ENCODE data around the gene BMX.

BMX gene

DNA sequence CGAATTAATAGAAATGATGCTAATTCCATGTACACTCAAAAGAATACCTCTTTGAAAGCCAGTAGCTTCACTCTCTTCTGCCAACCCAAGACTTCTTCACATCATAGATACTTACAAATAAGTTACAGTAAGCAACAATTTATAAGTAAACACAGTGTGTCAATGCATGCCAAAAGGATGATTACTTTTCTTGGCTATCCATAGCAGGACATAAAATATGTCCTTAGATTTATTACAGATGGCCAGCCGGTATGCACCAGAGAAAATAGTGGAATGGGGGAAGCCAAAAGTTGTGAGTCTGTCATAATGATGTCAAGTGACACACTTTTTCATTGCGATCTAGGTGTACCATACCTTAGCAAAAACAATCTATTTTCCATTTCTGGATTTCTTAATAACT is 631 bp upstream of the BMX start:
- POLR2A ChIA-PET, result no interaction called here
- no peak for TF ChIP-seq NFRKB (IDR thresholded peaks at IDR 0.05)
- no peak for TF ChIP-seq ARNT (IDR thresholded peaks at IDR 0.05)
- no peak for TF ChIP-seq TARDBP (IDR thresholded peaks at IDR 0.05)
- no peak for TF ChIP-seq FOXA1 (IDR thresholded peaks at IDR 0.05)
- TF ChIP-seq FOXM1 (IDR thresholded peaks at IDR 0.05; ENCODE audit: borderline replicate concordance), result no peak
- TF ChIP-seq, protein P1, sequence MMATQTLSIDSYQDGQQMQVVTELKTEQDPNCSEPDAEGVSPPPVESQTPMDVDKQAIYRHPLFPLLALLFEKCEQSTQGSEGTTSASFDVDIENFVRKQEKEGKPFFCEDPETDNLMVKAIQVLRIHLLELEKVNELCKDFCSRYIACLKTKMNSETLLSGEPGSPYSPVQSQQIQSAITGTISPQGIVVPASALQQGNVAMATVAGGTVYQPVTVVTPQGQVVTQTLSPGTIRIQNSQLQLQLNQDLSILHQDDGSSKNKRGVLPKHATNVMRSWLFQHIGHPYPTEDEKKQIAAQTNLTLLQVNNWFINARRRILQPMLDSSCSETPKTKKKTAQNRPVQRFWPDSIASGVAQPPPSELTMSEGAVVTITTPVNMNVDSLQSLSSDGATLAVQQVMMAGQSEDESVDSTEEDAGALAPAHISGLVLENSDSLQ (IDR thresholded peaks at IDR 0.05), result no peak
- TF ChIP-seq LEF1 (IDR thresholded peaks at IDR 0.05; ENCODE audit: borderline replicate concordance), result no peak
- TF ChIP-seq SUZ12 (IDR thresholded peaks at IDR 0.05), result no peak
- TF ChIP-seq CTBP1 (IDR thresholded peaks at IDR 0.05; ENCODE audit: borderline replicate concordance), result no peak
- TF ChIP-seq HDGF (IDR thresholded peaks at IDR 0.05; ENCODE audit: borderline replicate concordance), result no peak
- TF ChIP-seq SP1 (IDR thresholded peaks at IDR 0.05), result no peak
- no peak for TF ChIP-seq ZNF384 (IDR thresholded peaks at IDR 0.05)
- TF ChIP-seq ELF4 (IDR thresholded peaks at IDR 0.05), result no peak
- no peak for TF ChIP-seq FOXK2 (IDR thresholded peaks at IDR 0.05)
- TF ChIP-seq BHLHE40 (IDR thresholded peaks at IDR 0.05; ENCODE audit: borderline replicate concordance), result no peak
- TF ChIP-seq L3MBTL2 (conservative IDR thresholded peaks at IDR 0.05), result no peak
- CTCF ChIA-PET, result no interaction called here
- DNase-seq (ENCODE audit: extremely low spot score), result no peak

DNA sequence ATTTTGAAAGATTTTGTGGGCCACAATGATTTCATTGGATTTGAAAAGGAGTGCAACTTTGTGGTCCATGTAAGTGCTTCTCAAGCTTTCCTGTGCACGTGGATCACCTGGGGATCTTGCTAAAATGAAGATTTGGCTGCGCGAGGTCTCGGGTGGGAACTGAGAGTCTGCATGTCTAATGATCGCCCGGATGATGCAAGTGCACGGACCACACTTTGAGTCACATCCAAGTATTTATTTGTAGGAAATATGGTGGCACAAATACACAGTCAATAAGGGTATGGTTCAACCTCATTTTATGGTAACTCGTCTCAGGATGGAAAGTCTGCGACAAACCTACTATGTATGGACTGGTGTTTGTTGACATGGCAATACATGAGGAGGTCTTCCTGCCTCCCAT is 899 bp downstream of the BMX start:
- TF ChIP-seq ELF4 (IDR thresholded peaks at IDR 0.05) (no peak), CTBP1 (IDR thresholded peaks at IDR 0.05; ENCODE audit: borderline replicate concordance) (no peak), LEF1 (IDR thresholded peaks at IDR 0.05; ENCODE audit: borderline replicate concordance) (no peak), HDGF (IDR thresholded peaks at IDR 0.05; ENCODE audit: borderline replicate concordance) (no peak), L3MBTL2 (conservative IDR thresholded peaks at IDR 0.05) (no peak), TARDBP (IDR thresholded peaks at IDR 0.05) (no peak), FOXA1 (IDR thresholded peaks at IDR 0.05) (no peak), ZNF384 (IDR thresholded peaks at IDR 0.05) (no peak)
- ChIA-PET POLR2A (no interaction called here), CTCF (no interaction called here)
- DNase-seq (ENCODE audit: extremely low spot score), result no peak

DNA sequence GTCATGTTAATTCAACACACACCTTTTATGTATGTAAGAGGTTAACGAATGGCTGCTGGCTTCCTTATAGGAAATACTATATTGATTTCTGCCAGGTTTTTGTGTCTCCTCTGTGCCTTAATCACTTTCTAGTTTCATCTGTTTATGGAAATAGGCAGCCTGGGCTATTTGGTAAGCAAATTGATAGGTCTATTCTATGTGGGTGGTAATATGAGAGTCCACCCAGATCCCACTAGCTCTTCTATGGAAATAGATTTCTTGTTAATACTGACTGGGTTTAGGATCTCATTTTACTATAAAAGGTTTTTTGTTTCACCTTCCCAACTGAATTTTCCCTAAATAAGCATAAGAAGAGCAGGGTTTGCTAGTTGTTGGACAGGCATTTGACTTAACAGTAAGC is 4.1 kb downstream of the BMX start:
- TF ChIP-seq CTBP1 (IDR thresholded peaks at IDR 0.05; ENCODE audit: borderline replicate concordance) (no peak), HDGF (IDR thresholded peaks at IDR 0.05; ENCODE audit: borderline replicate concordance) (no peak), NFRKB (IDR thresholded peaks at IDR 0.05) (no peak), FOXA1 (IDR thresholded peaks at IDR 0.05) (no peak), SUZ12 (IDR thresholded peaks at IDR 0.05) (no peak), SP1 (IDR thresholded peaks at IDR 0.05) (no peak), FOXK2 (IDR thresholded peaks at IDR 0.05) (no peak)
- TF ChIP-seq, protein P1 (IDR thresholded peaks at IDR 0.05), result no peak
- ChIA-PET CTCF (interaction anchor here (1.0 kb wide), 1 partner anchor 60 kb away, joined by 3 read pairs; no protein-coding TSS in a partner anchor), POLR2A (interaction anchor here (1.2 kb wide), 1 partner anchor 9 kb away, joined by 3 read pairs; no protein-coding TSS in a partner anchor)
- DNase-seq (ENCODE audit: extremely low spot score), result no peak

DNA sequence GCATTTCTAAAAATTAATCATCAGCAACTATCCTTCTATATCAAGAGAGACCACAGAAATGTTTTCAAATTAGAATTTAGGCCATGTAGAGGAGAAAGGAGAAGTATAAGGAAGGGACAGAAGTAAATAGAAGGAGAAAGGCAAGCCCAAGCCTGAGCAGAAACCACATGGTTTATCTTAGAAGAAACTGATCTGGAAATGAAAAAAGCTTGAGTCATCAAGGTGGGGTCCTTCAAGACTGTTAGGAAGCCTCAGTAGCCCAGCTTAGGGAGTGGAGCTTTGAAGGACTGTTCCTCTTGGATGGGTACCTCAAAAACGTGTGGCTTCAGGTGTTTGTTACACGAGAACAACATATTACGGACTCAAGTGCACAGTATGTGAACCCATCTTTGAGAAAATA is 4.5 kb downstream of the BMX start:
- ChIA-PET POLR2A (interaction anchor here (1.2 kb wide), 1 partner anchor 8 kb away, joined by 3 read pairs; no protein-coding TSS in a partner anchor), CTCF (no interaction called here)
- DNase-seq (ENCODE audit: extremely low spot score), result no peak
- TF ChIP-seq ARNT (IDR thresholded peaks at IDR 0.05) (no peak), SP1 (IDR thresholded peaks at IDR 0.05) (no peak), CTBP1 (IDR thresholded peaks at IDR 0.05; ENCODE audit: borderline replicate concordance) (no peak), ELF4 (IDR thresholded peaks at IDR 0.05) (no peak), SUZ12 (IDR thresholded peaks at IDR 0.05) (no peak), NFRKB (IDR thresholded peaks at IDR 0.05) (no peak), BHLHE40 (IDR thresholded peaks at IDR 0.05; ENCODE audit: borderline replicate concordance) (no peak), HDGF (IDR thresholded peaks at IDR 0.05; ENCODE audit: borderline replicate concordance) (no peak), FOXA1 (IDR thresholded peaks at IDR 0.05) (no peak), FOXM1 (IDR thresholded peaks at IDR 0.05; ENCODE audit: borderline replicate concordance) (no peak), LEF1 (IDR thresholded peaks at IDR 0.05; ENCODE audit: borderline replicate concordance) (no peak), ZNF384 (IDR thresholded peaks at IDR 0.05) (no peak), TARDBP (IDR thresholded peaks at IDR 0.05) (no peak)
- TF ChIP-seq, protein P1 (IDR thresholded peaks at IDR 0.05), result no peak

DNA sequence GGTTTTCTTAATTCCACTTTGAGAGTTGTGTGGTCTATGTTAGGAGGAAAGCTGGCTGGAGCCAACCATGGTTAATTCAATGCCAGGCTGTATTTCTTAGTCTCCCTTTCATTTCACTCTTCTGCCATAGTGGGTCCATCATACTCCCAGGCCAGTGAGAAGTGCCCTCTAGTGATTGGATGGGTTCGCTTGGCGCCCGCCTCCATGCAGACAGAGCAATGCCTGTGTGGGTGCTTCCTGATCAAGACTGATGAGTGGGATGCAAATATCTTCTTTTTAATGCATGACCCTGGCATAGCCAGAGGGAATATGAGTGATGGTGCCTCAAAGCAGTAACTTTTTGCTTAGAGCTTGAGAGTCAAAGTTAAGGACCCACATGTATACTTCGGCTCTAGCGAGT is 6.4 kb downstream of the BMX start:
- no peak for DNase-seq (ENCODE audit: extremely low spot score)
- no peak for TF ChIP-seq NFRKB (IDR thresholded peaks at IDR 0.05)
- TF ChIP-seq CTBP1 (IDR thresholded peaks at IDR 0.05; ENCODE audit: borderline replicate concordance), result no peak
- no peak for TF ChIP-seq SUZ12 (IDR thresholded peaks at IDR 0.05)
- TF ChIP-seq TARDBP (IDR thresholded peaks at IDR 0.05), result no peak
- no peak for TF ChIP-seq L3MBTL2 (conservative IDR thresholded peaks at IDR 0.05)
- TF ChIP-seq ZNF384 (IDR thresholded peaks at IDR 0.05), result no peak
- TF ChIP-seq SP1 (IDR thresholded peaks at IDR 0.05), result no peak
- TF ChIP-seq FOXA1 (IDR thresholded peaks at IDR 0.05), result no peak
- TF ChIP-seq, protein P1 (IDR thresholded peaks at IDR 0.05), result no peak
- no peak for TF ChIP-seq ELF4 (IDR thresholded peaks at IDR 0.05)
- no peak for TF ChIP-seq HDGF (IDR thresholded peaks at IDR 0.05; ENCODE audit: borderline replicate concordance)
- TF ChIP-seq FOXM1 (IDR thresholded peaks at IDR 0.05; ENCODE audit: borderline replicate concordance), result no peak
- TF ChIP-seq ARNT (IDR thresholded peaks at IDR 0.05), result no peak
- TF ChIP-seq BHLHE40 (IDR thresholded peaks at IDR 0.05; ENCODE audit: borderline replicate concordance), result no peak
- TF ChIP-seq LEF1 (IDR thresholded peaks at IDR 0.05; ENCODE audit: borderline replicate concordance), result no peak
- TF ChIP-seq FOXK2 (IDR thresholded peaks at IDR 0.05), result no peak
- ChIA-PET CTCF (interaction anchor here (1.0 kb wide), 1 partner anchor 14 kb away, joined by 3 read pairs; the partner anchor contains the start of gene PIR), POLR2A (no interaction called here)
